Neural crest cell (in vitro differentiated cells): ENCODE data around the gene EPB41. TPM values are rescaled to one million over a fixed set of nuclear protein-coding genes. Genes with fewer than 3 reads are reported as not detected.
"Not testable (repeated sequence)": the region's sequence is repeated elsewhere in the genome, so short reads cannot be mapped to it uniquely, and the experiment has no call there.

Source experiments
- DNase-seq: peaks from one replicate; pipeline ENCODE4 v3.0.0; 2021; ENCODE audit warnings: low read depth, mixed read lengths, low spot score
- H3K27ac Mint-ChIP-seq: one replicate; pipeline ENCODE4 v1.8.0; 2021; ENCODE audit warnings: mild to moderate bottlenecking, mixed read lengths; ENCODE audit not compliant: unreplicated experiment
- H3K27me3 Mint-ChIP-seq: 2 replicates; pipeline ENCODE4 v1.8.0; 2021; ENCODE audit warnings: low read depth, mild to moderate bottlenecking, mixed read lengths
- H3K36me3 Mint-ChIP-seq: 2 replicates; pipeline ENCODE4 v1.8.0; 2021; ENCODE audit warnings: low read depth, mild to moderate bottlenecking, mixed read lengths
- H3K4me1 Mint-ChIP-seq: 2 replicates; pipeline ENCODE4 v1.8.0; 2021; ENCODE audit warnings: mixed read lengths
- H3K4me3 Mint-ChIP-seq: one replicate; pipeline ENCODE4 v1.8.0; 2021; ENCODE audit warnings: mild to moderate bottlenecking, mixed read lengths
- H3K9me3 Mint-ChIP-seq: 2 replicates; pipeline ENCODE4 v1.8.0; 2021; ENCODE audit warnings: mixed read lengths
- CTCF ChIP-seq: fragments of 200-600 bp; sonication (generic); conservative IDR thresholded peaks from 2 replicates; pipeline ENCODE4 v1.5.0; 2021; ENCODE audit warnings: antibody characterized with exemption, mild to moderate bottlenecking
- total RNA-seq: library from RNA; stranded (reverse); gene quantifications from 2 replicates; pipeline ENCODE4 v1.2.1, GENCODE V29; 2021

Gene EPB41
- total RNA-seq, 1 donor from 2014 or later = 108 TPM

GRCh38 chr1:29033829-29034466 lies 119.6 kb downstream of the EPB41 start:
- no peak for DNase-seq
- no peaks in the 10 kb centered on the region for H3K36me3 Mint-ChIP-seq
- no peak overlapping the region for H3K27ac Mint-ChIP-seq
- H3K4me1 Mint-ChIP-seq = peaks cover 5% of the 10 kb centered on the region
- no peaks in the 10 kb centered on the region for H3K9me3 Mint-ChIP-seq
- no peak overlapping the region for H3K4me3 Mint-ChIP-seq
- H3K27me3 Mint-ChIP-seq = no peaks in the 10 kb centered on the region
- peak; percentile 84 for TF ChIP-seq CTCF

GRCh38 chr1:29043274-29043965 lies 129.1 kb downstream of the EPB41 start:
- H3K4me3 Mint-ChIP-seq = no peak overlapping the region
- no peaks in the 10 kb centered on the region for H3K9me3 Mint-ChIP-seq
- DNase-seq = no peak
- H3K36me3 Mint-ChIP-seq = peaks cover 7% of the 10 kb centered on the region
- TF ChIP-seq CTCF = no peak
- peak overlapping the region; percentile 4 for H3K27ac Mint-ChIP-seq
- H3K4me1 Mint-ChIP-seq = peaks cover 11% of the 10 kb centered on the region
- H3K27me3 Mint-ChIP-seq = no peaks in the 10 kb centered on the region

- Mint-ChIP-seq H3K36me3 (peaks cover 7% of the 10 kb centered on the region), H3K27me3 (no peaks in the 10 kb centered on the region), H3K9me3 (no peaks in the 10 kb centered on the region), H3K4me1 (peaks cover 11% of the 10 kb centered on the region), H3K4me3 (no peak overlapping the region), H3K27ac (no peak overlapping the region)
- DNase-seq = no peak
- TF ChIP-seq CTCF = no peak
Observed at GRCh38 chr1:29044010-29044409, 129.6 kb downstream of the EPB41 start.

- not testable (repeated sequence) for H3K9me3 Mint-ChIP-seq, DNase-seq, H3K27ac Mint-ChIP-seq, H3K27me3 Mint-ChIP-seq, H3K4me3 Mint-ChIP-seq, H3K36me3 Mint-ChIP-seq
- peaks cover 11% of the 10 kb centered on the region for H3K4me1 Mint-ChIP-seq
Observed at GRCh38 chr1:29045663-29046062, 131.3 kb downstream of the EPB41 start.

GRCh38 chr1:29047142-29047541 lies 132.8 kb downstream of the EPB41 start:
- H3K27ac Mint-ChIP-seq = no peak overlapping the region
- H3K9me3 Mint-ChIP-seq = no peaks in the 10 kb centered on the region

More at GRCh38 chr1:29047142-29047541, 132.8 kb downstream of the EPB41 start:
- DNase-seq = no peak
- no peak for TF ChIP-seq CTCF
- Mint-ChIP-seq H3K36me3 (peaks cover 7% of the 10 kb centered on the region), H3K4me1 (peaks cover 11% of the 10 kb centered on the region), H3K4me3 (no peak overlapping the region), H3K27me3 (no peaks in the 10 kb centered on the region)
